HepG2 (cell line): Measurements from ENCODE around the gene UBE2M. TPM values are rescaled to one million over a fixed set of nuclear protein-coding genes. Genes with fewer than 3 reads are reported as not detected.

Source experiments
- BHLHE40 ChIP-seq: IDR thresholded peaks from 2 replicates; pipeline ENCODE4 v1.6.1; 2011; ENCODE audit warnings: low read length, improper control_type of control experiment
- BRCA1 ChIP-seq: sonication (generic); formaldehyde crosslinking; IDR thresholded peaks from 2 replicates; pipeline ENCODE4 v1.4.0; 2020; ENCODE audit warnings: missing genetic modification reagents
- KDM2A ChIP-seq: sonication (generic); formaldehyde crosslinking; IDR thresholded peaks from 2 replicates; pipeline ENCODE4 v1.4.0; 2020; ENCODE audit warnings: low read depth, missing genetic modification reagents, borderline replicate concordance
- MAFG ChIP-seq: sonication (generic); formaldehyde crosslinking; IDR thresholded peaks from 2 replicates; pipeline ENCODE4 v1.5.1; 2020; ENCODE audit warnings: mild to moderate bottlenecking, missing genetic modification reagents
- PTBP1 ChIP-seq: fragments of 200-400 bp; formaldehyde crosslinking; IDR thresholded peaks from 2 replicates; pipeline ENCODE4 v1.6.1; 2018; ENCODE audit warnings: low read length, low read depth; ENCODE audit not compliant: poor library complexity, severe bottlenecking
- RXRA ChIP-seq: sonication (generic); formaldehyde crosslinking; IDR thresholded peaks from 2 replicates; pipeline ENCODE4 v1.5.1; 2020; ENCODE audit warnings: missing genetic modification reagents
- SMAD9 ChIP-seq: sonication (generic); formaldehyde crosslinking; IDR thresholded peaks from 2 replicates; pipeline ENCODE4 v1.5.1; 2020; ENCODE audit warnings: mild to moderate bottlenecking, missing genetic modification reagents
- ZFP1 ChIP-seq: IDR thresholded peaks from 2 replicates; pipeline ENCODE4 v1.6.1; 2016
- ZFP36L2 ChIP-seq: sonication (generic); formaldehyde crosslinking; IDR thresholded peaks from 2 replicates; pipeline ENCODE4 v1.4.0; 2020; ENCODE audit warnings: missing genetic modification reagents
- ZNF335 ChIP-seq: sonication (generic); formaldehyde crosslinking; IDR thresholded peaks from 2 replicates; pipeline ENCODE4 v1.4.0; 2020; ENCODE audit warnings: missing genetic modification reagents
- ZNF556 ChIP-seq: sonication (generic); formaldehyde crosslinking; IDR thresholded peaks from 2 replicates; pipeline ENCODE4 v1.4.0; 2020; ENCODE audit warnings: mild to moderate bottlenecking, missing genetic modification reagents, borderline replicate concordance
- ZNF615 ChIP-seq: sonication (generic); formaldehyde crosslinking; IDR thresholded peaks from 2 replicates; pipeline ENCODE4 v1.5.0; 2020; ENCODE audit warnings: mild to moderate bottlenecking, missing genetic modification reagents, borderline replicate concordance
- polyA plus RNA-seq, 8 experiments: library from polyadenylated mRNA; depleted of rRNA in 3 of 8; stranded (reverse) in 7 of 8; unstranded in 1 of 8; fragments of >200 nt; fragmentation: Illumina TruSeq in 4 of 8; extraction: Trizol in 4 of 8; gene quantifications; 2 replicates each; pipeline versions ENCODE4 v1.2.1 to v1.2.3, GENCODE V29; 2011 to 2016; ENCODE audit warnings: low read depth in 4 of 8, missing spikeins in 1 of 8, mixed read lengths in 1 of 8; ENCODE audit not compliant: insufficient read depth in 1 of 8
- total RNA-seq, 5 experiments: library from RNA; depleted of rRNA; stranded (reverse); fragments of >200 nt; fragmentation: Illumina TruSeq; extraction: Trizol; gene quantifications; 2 replicates each; pipeline ENCODE4 v1.2.3, GENCODE V29; 2016; ENCODE audit warnings: low read depth in 1 of 5
- TF ChIP-seq, protein P1 (sequence below): sonication (generic); formaldehyde crosslinking; IDR thresholded peaks from 2 replicates; pipeline ENCODE4 v1.5.1; 2020; ENCODE audit warnings: mild to moderate bottlenecking, moderate library complexity, missing genetic modification reagents
- TF ChIP-seq, protein P2 (sequence below), 2 experiments: sonication (generic) in 1 of 2; formaldehyde crosslinking in 1 of 2; IDR thresholded peaks; 2 replicates each; pipeline versions ENCODE4 v1.4.0 to v1.6.1; 2016 to 2020; ENCODE audit warnings: borderline replicate concordance in 1 of 2, low read depth in 1 of 2, mild to moderate bottlenecking in 1 of 2, missing genetic modification reagents in 1 of 2
- TF ChIP-seq, protein P3 (sequence below): sonication (generic); formaldehyde crosslinking; IDR thresholded peaks from 2 replicates; pipeline ENCODE4 v1.4.0; 2020; ENCODE audit warnings: low read depth, mild to moderate bottlenecking, missing genetic modification reagents
- TF ChIP-seq, protein P4 (sequence below): sonication (generic); formaldehyde crosslinking; IDR thresholded peaks from 2 replicates; pipeline ENCODE4 v1.9.0; 2021; ENCODE audit warnings: missing genetic modification reagents, borderline replicate concordance
- TF ChIP-seq, protein P5 (sequence below): sonication (generic); formaldehyde crosslinking; IDR thresholded peaks from 2 replicates; pipeline ENCODE4 v1.4.0; 2020; ENCODE audit warnings: missing genetic modification reagents

Gene UBE2M
- total and polyA plus RNA-seq, 2 of the 13 experiments (the other 11 are each of a cell fraction or from before 2014, with no cell fraction given) = 36.2 to 50.3 TPM

DNA sequence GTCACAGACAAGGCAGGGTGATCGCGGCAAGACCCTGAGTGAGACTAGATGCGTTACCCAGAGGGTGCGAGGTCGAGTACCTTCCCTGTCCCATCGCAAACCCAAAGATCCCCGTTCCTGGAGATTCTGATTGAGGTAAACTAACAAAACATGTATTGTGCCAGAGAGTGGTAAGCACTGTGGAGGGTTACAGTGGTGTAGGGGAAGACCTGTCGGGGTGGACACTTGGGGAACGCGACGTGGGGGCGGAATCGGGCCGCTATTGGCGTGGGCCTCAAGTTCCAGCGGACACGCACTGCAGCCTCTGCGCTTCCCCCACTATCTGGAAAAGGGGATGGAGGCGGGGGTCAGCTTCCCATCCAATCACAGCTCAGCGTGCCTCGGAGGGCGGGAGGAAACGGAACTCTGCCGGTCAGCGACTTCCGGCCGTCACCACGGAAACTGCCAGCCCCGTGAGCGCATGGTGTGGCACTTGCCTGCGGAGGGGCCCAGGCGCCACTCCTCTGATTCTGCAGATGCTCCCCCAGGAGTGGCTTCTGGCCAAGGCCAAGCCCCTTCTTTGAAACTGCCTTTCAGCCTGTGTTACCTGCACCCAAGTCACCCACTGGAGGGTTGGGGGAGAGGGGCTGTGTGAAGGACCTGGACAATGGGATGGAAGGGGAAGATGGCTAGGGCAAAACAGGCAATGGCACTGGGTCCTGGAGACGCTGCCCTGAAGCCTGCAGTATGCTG, 1.0 kb upstream of the UBE2M start (continued):
- TF ChIP-seq, protein P1, sequence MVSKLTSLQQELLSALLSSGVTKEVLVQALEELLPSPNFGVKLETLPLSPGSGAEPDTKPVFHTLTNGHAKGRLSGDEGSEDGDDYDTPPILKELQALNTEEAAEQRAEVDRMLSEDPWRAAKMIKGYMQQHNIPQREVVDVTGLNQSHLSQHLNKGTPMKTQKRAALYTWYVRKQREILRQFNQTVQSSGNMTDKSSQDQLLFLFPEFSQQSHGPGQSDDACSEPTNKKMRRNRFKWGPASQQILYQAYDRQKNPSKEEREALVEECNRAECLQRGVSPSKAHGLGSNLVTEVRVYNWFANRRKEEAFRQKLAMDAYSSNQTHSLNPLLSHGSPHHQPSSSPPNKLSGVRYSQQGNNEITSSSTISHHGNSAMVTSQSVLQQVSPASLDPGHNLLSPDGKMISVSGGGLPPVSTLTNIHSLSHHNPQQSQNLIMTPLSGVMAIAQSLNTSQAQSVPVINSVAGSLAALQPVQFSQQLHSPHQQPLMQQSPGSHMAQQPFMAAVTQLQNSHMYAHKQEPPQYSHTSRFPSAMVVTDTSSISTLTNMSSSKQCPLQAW (CRISPR knock-in tag) = no peak; the same call in 1 of the 2 replicates
- TF ChIP-seq BHLHE40 (no peak), ZFP36L2 (no peak), MAFG (CRISPR knock-in tag) (no peak), BRCA1 (CRISPR knock-in tag) (no peak), KDM2A (CRISPR knock-in tag) (peak; percentile 82; the same call in 1 of the 2 replicates), ZNF615 (peak; percentile 84), ZFP1 (CRISPR knock-in tag) (no peak), SMAD9 (CRISPR knock-in tag) (no peak), ZNF556 (peak; percentile 60; the same call in 1 of the 2 replicates), PTBP1 (no peak), ZNF335 (CRISPR knock-in tag) (peak; percentile 44; the same call in 1 of the 2 replicates), RXRA (CRISPR knock-in tag) (peak; percentile 42)
- TF ChIP-seq, protein P2, sequence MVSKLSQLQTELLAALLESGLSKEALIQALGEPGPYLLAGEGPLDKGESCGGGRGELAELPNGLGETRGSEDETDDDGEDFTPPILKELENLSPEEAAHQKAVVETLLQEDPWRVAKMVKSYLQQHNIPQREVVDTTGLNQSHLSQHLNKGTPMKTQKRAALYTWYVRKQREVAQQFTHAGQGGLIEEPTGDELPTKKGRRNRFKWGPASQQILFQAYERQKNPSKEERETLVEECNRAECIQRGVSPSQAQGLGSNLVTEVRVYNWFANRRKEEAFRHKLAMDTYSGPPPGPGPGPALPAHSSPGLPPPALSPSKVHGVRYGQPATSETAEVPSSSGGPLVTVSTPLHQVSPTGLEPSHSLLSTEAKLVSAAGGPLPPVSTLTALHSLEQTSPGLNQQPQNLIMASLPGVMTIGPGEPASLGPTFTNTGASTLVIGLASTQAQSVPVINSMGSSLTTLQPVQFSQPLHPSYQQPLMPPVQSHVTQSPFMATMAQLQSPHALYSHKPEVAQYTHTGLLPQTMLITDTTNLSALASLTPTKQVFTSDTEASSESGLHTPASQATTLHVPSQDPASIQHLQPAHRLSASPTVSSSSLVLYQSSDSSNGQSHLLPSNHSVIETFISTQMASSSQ (IDR thresholded peaks at IDR 0.05; ENCODE audit: low read depth) = no peak
- TF ChIP-seq, protein P2 (CRISPR knock-in tag; IDR thresholded peaks at IDR 0.05; ENCODE audit: borderline replicate concordance) = no peak; the same call in 1 of the 2 replicates
- TF ChIP-seq, protein P3, sequence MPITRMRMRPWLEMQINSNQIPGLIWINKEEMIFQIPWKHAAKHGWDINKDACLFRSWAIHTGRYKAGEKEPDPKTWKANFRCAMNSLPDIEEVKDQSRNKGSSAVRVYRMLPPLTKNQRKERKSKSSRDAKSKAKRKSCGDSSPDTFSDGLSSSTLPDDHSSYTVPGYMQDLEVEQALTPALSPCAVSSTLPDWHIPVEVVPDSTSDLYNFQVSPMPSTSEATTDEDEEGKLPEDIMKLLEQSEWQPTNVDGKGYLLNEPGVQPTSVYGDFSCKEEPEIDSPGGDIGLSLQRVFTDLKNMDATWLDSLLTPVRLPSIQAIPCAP (CRISPR knock-in tag) = no peak
- TF ChIP-seq, protein P4, sequence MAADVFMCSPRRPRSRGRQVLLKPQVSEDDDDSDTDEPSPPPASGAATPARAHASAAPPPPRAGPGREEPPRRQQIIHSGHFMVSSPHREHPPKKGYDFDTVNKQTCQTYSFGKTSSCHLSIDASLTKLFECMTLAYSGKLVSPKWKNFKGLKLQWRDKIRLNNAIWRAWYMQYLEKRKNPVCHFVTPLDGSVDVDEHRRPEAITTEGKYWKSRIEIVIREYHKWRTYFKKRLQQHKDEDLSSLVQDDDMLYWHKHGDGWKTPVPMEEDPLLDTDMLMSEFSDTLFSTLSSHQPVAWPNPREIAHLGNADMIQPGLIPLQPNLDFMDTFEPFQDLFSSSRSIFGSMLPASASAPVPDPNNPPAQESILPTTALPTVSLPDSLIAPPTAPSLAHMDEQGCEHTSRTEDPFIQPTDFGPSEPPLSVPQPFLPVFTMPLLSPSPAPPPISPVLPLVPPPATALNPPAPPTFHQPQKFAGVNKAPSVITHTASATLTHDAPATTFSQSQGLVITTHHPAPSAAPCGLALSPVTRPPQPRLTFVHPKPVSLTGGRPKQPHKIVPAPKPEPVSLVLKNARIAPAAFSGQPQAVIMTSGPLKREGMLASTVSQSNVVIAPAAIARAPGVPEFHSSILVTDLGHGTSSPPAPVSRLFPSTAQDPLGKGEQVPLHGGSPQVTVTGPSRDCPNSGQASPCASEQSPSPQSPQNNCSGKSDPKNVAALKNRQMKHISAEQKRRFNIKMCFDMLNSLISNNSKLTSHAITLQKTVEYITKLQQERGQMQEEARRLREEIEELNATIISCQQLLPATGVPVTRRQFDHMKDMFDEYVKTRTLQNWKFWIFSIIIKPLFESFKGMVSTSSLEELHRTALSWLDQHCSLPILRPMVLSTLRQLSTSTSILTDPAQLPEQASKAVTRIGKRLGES (CRISPR knock-in tag) = no peak
- TF ChIP-seq, protein P5, sequence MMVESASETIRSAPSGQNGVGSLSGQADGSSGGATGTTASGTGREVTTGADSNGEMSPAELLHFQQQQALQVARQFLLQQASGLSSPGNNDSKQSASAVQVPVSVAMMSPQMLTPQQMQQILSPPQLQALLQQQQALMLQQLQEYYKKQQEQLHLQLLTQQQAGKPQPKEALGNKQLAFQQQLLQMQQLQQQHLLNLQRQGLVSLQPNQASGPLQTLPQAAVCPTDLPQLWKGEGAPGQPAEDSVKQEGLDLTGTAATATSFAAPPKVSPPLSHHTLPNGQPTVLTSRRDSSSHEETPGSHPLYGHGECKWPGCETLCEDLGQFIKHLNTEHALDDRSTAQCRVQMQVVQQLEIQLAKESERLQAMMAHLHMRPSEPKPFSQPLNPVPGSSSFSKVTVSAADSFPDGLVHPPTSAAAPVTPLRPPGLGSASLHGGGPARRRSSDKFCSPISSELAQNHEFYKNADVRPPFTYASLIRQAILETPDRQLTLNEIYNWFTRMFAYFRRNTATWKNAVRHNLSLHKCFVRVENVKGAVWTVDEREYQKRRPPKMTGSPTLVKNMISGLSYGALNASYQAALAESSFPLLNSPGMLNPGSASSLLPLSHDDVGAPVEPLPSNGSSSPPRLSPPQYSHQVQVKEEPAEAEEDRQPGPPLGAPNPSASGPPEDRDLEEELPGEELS (CRISPR knock-in tag) = no peak
